WTC11 (cell line): ENCODE data around the gene SEMA5B. TPM values are rescaled to one million over a fixed set of nuclear protein-coding genes. Genes with fewer than 3 reads are reported as not detected.

Experiments used
- ATAC-seq: fragments of 200-7000 bp; cut with Tn5 transposase; 2 replicates; pipeline ENCODE4 v1.10.0; 2021; ENCODE audit warnings: mild to moderate bottlenecking, moderate library complexity
- CTCF ChIA-PET: fragments of 300-600 bp; sonication (Branson Sonifier 250); formaldehyde crosslinking; loops from one replicate; lab custom pipeline; 2021; ENCODE audit warnings: antibody characterized with exemption; lab: Charles Lee
- POLR2A ChIA-PET: fragments of 350-600 bp; sonication (Branson Sonifier 250); formaldehyde crosslinking; loops from one replicate; lab custom pipeline; 2021; ENCODE audit warnings: antibody characterized with exemption; lab: Charles Lee
- DNase-seq: peaks from one replicate; pipeline ENCODE4 v3.0.0; 2021; ENCODE audit warnings: low spot score
- H3K27ac Mint-ChIP-seq: 2 replicates; pipeline ENCODE4 v1.8.0; 2021; ENCODE audit warnings: mixed read lengths
- H3K27me3 Mint-ChIP-seq: 2 replicates; pipeline ENCODE4 v1.8.0; 2021; ENCODE audit warnings: low read depth, mild to moderate bottlenecking, moderate library complexity, mixed read lengths
- H3K36me3 Mint-ChIP-seq: 2 replicates; pipeline ENCODE4 v1.8.0; 2021; ENCODE audit warnings: mixed read lengths
- H3K4me1 Mint-ChIP-seq: 2 replicates; pipeline ENCODE4 v1.8.0; 2022; ENCODE audit warnings: mixed read lengths
- H3K4me3 Mint-ChIP-seq: 2 replicates; pipeline ENCODE4 v1.8.0; 2021; ENCODE audit warnings: mild to moderate bottlenecking, moderate library complexity, mixed read lengths
- H3K9me3 Mint-ChIP-seq: 2 replicates; pipeline ENCODE4 v1.8.0; 2021; ENCODE audit warnings: mixed read lengths
- CREB1 ChIP-seq: sonication (generic); formaldehyde crosslinking; IDR thresholded peaks from 2 replicates; pipeline ENCODE4 v1.8.0; 2023; ENCODE audit warnings: mild to moderate bottlenecking, missing genetic modification reagents
- CREM ChIP-seq: sonication (generic); formaldehyde crosslinking; IDR thresholded peaks from 2 replicates; pipeline ENCODE4 v1.8.1; 2022; ENCODE audit warnings: mild to moderate bottlenecking, missing genetic modification reagents, moderate library complexity
- EMX1 ChIP-seq: fragments of 250-450 bp; sonication (Bioruptor Pico); IDR thresholded peaks from 2 replicates; pipeline ENCODE4 v1.8.0; 2021; ENCODE audit warnings: mild to moderate bottlenecking
- ESRRA ChIP-seq: sonication (generic); formaldehyde crosslinking; IDR thresholded peaks from 2 replicates; pipeline ENCODE4 v1.8.1; 2022; ENCODE audit warnings: mild to moderate bottlenecking, missing genetic modification reagents, borderline replicate concordance
- FOXK1 ChIP-seq: sonication (generic); formaldehyde crosslinking; IDR thresholded peaks from 2 replicates; pipeline ENCODE4 v1.8.0; 2022; ENCODE audit warnings: mild to moderate bottlenecking, moderate library complexity, missing genetic modification reagents
- HMGXB4 ChIP-seq: sonication (generic); formaldehyde crosslinking; IDR thresholded peaks from 2 replicates; pipeline ENCODE4 v1.8.1; 2023; ENCODE audit warnings: mild to moderate bottlenecking, moderate library complexity, missing genetic modification reagents
- JAZF1 ChIP-seq: fragments of 250-450 bp; sonication (Bioruptor Pico); IDR thresholded peaks from 2 replicates; pipeline ENCODE4 v1.9.0; 2021; ENCODE audit warnings: moderate library complexity, mild to moderate bottlenecking, inconsistent platforms
- JUN ChIP-seq: sonication (generic); formaldehyde crosslinking; IDR thresholded peaks from 2 replicates; pipeline ENCODE4 v1.8.0; 2023; ENCODE audit warnings: mild to moderate bottlenecking, missing genetic modification reagents
- MAX ChIP-seq: sonication (generic); formaldehyde crosslinking; IDR thresholded peaks from 2 replicates; pipeline ENCODE4 v1.8.0; 2022; ENCODE audit warnings: mild to moderate bottlenecking, missing genetic modification reagents
- NFYB ChIP-seq: sonication (generic); formaldehyde crosslinking; conservative IDR thresholded peaks from 2 replicates; pipeline ENCODE4 v1.8.0; 2022; ENCODE audit warnings: low read depth, missing genetic modification reagents
- NR3C1 ChIP-seq: sonication (generic); formaldehyde crosslinking; conservative IDR thresholded peaks from 2 replicates; pipeline ENCODE4 v1.8.1; 2023; ENCODE audit warnings: low read depth, mild to moderate bottlenecking, missing genetic modification reagents
- SMAD3 ChIP-seq: sonication (generic); formaldehyde crosslinking; IDR thresholded peaks from 2 replicates; pipeline ENCODE4 v1.8.0; 2022; ENCODE audit warnings: missing genetic modification reagents, mild to moderate bottlenecking, borderline replicate concordance
- USF2 ChIP-seq: sonication (generic); formaldehyde crosslinking; IDR thresholded peaks from 2 replicates; pipeline ENCODE4 v1.8.1; 2023; ENCODE audit warnings: mild to moderate bottlenecking, missing genetic modification reagents, moderate library complexity
- ZBTB43 ChIP-seq: sonication (generic); formaldehyde crosslinking; IDR thresholded peaks from 2 replicates; pipeline ENCODE4 v1.8.1; 2023; ENCODE audit warnings: mild to moderate bottlenecking, missing genetic modification reagents
- ZNF281 ChIP-seq: sonication (generic); formaldehyde crosslinking; IDR thresholded peaks from 2 replicates; pipeline ENCODE4 v1.8.0; 2023; ENCODE audit warnings: mild to moderate bottlenecking, missing genetic modification reagents
- ZNF423 ChIP-seq: fragments of 250-450 bp; sonication (Bioruptor Pico); IDR thresholded peaks from 2 replicates; pipeline ENCODE4 v2.1.2; 2022; ENCODE audit warnings: mild to moderate bottlenecking, moderate library complexity
- total RNA-seq: library from RNA; stranded (reverse); gene quantifications from 3 replicates; pipeline ENCODE4 v1.2.3, GENCODE V29; 2021
- TF ChIP-seq, protein P1 (sequence below): fragments of 250-450 bp; sonication (Bioruptor Pico); IDR thresholded peaks from 2 replicates; pipeline ENCODE4 v1.9.0; 2021; ENCODE audit warnings: mild to moderate bottlenecking, borderline replicate concordance
- TF ChIP-seq, protein P2 (sequence below): sonication (generic); formaldehyde crosslinking; IDR thresholded peaks from 2 replicates; pipeline ENCODE4 v1.8.0; 2022; ENCODE audit warnings: missing genetic modification reagents

Gene SEMA5B
- total RNA-seq, 1 experiment from 2014 or later = 20.7 TPM

DNA sequence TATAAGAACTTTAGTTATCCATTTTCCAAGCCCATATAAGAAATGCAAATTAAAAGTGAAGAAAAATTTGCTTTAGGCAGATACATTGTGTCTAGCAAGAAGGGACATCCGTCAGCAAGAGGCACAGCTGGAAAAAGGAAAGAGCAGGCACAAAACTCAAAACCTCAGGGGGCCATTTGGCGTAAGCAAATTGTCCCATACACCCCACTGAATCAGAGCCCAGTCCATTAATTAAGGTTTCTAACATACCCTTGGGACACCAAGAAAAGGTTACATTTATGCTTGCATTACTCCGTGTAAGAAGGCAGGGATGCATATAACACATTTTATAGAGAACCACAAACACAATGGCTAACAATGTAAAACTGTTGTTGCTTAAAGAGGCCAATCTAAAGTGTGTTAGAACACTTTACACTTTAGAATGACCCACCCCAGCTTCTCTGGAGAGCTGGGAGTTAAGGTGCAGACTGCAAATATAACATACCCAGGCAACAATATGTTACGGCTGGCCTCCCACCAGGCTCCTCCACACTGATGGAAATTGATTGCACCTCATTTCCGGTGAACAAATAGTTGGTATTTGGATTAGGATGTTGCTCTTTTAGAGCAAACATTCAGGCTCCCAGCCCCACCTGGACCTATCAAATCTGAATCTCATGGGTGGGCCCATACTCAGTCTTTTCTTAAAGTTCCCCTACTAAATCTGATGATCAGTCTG is 23.2 kb downstream of the SEMA5B start (continued):
- TF ChIP-seq, protein P1, sequence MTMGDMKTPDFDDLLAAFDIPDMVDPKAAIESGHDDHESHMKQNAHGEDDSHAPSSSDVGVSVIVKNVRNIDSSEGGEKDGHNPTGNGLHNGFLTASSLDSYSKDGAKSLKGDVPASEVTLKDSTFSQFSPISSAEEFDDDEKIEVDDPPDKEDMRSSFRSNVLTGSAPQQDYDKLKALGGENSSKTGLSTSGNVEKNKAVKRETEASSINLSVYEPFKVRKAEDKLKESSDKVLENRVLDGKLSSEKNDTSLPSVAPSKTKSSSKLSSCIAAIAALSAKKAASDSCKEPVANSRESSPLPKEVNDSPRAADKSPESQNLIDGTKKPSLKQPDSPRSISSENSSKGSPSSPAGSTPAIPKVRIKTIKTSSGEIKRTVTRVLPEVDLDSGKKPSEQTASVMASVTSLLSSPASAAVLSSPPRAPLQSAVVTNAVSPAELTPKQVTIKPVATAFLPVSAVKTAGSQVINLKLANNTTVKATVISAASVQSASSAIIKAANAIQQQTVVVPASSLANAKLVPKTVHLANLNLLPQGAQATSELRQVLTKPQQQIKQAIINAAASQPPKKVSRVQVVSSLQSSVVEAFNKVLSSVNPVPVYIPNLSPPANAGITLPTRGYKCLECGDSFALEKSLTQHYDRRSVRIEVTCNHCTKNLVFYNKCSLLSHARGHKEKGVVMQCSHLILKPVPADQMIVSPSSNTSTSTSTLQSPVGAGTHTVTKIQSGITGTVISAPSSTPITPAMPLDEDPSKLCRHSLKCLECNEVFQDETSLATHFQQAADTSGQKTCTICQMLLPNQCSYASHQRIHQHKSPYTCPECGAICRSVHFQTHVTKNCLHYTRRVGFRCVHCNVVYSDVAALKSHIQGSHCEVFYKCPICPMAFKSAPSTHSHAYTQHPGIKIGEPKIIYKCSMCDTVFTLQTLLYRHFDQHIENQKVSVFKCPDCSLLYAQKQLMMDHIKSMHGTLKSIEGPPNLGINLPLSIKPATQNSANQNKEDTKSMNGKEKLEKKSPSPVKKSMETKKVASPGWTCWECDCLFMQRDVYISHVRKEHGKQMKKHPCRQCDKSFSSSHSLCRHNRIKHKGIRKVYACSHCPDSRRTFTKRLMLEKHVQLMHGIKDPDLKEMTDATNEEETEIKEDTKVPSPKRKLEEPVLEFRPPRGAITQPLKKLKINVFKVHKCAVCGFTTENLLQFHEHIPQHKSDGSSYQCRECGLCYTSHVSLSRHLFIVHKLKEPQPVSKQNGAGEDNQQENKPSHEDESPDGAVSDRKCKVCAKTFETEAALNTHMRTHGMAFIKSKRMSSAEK (CRISPR knock-in tag) = no peak
- TF ChIP-seq, all 79 proteins: peak for 0

DNA sequence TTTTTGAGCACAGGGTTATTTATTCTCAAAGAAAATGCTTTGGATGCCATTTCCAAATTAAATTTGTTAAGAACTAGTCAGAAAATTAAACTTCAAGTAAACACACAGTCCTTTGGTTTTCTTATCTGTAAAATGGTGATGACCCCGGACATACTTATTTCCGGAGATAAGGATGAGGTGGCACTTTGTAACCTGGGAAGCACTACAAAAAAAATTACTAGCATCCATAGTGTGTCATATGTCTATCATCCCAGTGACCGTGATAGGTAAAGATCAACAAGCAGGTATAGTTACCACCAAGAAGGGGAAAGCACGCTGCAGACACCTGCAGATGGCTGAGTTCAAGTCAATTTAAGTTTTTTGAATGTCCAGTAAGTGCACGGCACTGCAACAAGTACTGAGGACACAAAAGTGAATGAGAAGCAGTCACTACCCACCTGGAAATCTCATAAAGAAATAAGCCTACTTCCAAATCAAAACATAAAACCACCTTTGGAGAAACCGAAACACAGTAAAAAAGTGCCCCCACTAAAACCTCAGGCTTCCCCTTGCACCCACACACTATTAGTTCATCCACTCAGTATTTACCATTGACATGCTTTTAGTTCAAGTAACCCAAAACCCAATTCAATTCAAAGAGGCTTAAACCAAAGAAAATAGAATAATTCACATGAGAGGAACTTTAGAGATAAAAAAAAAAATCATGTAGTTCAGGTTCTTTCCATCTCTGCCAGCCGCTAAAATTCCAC is 24.6 kb downstream of the SEMA5B start:
- Mint-ChIP-seq H3K4me3 (no peak overlapping the region), H3K9me3 (no peaks in the 10 kb centered on the region), H3K4me1 (peaks cover 42% of the 10 kb centered on the region), H3K36me3 (no peaks in the 10 kb centered on the region), H3K27me3 (no peaks in the 10 kb centered on the region), H3K27ac (no peak overlapping the region)
- ATAC-seq = no peak
- ChIA-PET CTCF (interaction anchor here (0.9 to 1.0 kb wide), 2 partner anchors 24 to 60 kb away, joined by 4 to 5 read pairs; partner anchors contain the start of gene SEMA5B), POLR2A (no interaction called here)
- DNase-seq = no peak
- TF ChIP-seq CREM (CRISPR knock-in tag) = no peak
- TF ChIP-seq CREB1 (CRISPR knock-in tag) = no peak
- no peak for TF ChIP-seq FOXK1 (CRISPR knock-in tag)
- no peak for TF ChIP-seq HMGXB4 (CRISPR knock-in tag)
- no peak for TF ChIP-seq ZNF423 (CRISPR knock-in tag)
- TF ChIP-seq, protein P2, sequence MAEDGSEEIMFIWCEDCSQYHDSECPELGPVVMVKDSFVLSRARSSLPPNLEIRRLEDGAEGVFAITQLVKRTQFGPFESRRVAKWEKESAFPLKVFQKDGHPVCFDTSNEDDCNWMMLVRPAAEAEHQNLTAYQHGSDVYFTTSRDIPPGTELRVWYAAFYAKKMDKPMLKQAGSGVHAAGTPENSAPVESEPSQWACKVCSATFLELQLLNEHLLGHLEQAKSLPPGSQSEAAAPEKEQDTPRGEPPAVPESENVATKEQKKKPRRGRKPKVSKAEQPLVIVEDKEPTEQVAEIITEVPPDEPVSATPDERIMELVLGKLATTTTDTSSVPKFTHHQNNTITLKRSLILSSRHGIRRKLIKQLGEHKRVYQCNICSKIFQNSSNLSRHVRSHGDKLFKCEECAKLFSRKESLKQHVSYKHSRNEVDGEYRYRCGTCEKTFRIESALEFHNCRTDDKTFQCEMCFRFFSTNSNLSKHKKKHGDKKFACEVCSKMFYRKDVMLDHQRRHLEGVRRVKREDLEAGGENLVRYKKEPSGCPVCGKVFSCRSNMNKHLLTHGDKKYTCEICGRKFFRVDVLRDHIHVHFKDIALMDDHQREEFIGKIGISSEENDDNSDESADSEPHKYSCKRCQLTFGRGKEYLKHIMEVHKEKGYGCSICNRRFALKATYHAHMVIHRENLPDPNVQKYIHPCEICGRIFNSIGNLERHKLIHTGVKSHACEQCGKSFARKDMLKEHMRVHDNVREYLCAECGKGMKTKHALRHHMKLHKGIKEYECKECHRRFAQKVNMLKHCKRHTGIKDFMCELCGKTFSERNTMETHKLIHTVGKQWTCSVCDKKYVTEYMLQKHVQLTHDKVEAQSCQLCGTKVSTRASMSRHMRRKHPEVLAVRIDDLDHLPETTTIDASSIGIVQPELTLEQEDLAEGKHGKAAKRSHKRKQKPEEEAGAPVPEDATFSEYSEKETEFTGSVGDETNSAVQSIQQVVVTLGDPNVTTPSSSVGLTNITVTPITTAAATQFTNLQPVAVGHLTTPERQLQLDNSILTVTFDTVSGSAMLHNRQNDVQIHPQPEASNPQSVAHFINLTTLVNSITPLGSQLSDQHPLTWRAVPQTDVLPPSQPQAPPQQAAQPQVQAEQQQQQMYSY = no peak
- no peak for TF ChIP-seq USF2 (CRISPR knock-in tag)
- no peak for TF ChIP-seq ZBTB43 (CRISPR knock-in tag)
- no peak for TF ChIP-seq ZNF281 (CRISPR knock-in tag)
- TF ChIP-seq MAX = no peak
- TF ChIP-seq NR3C1 (CRISPR knock-in tag) = no peak
- no peak for TF ChIP-seq JUN (CRISPR knock-in tag)
- TF ChIP-seq JAZF1 (CRISPR knock-in tag) = no peak
- no peak for TF ChIP-seq EMX1 (CRISPR knock-in tag)
- no peak for TF ChIP-seq NFYB
- no peak for TF ChIP-seq ESRRA
- TF ChIP-seq SMAD3 (CRISPR knock-in tag) = no peak
